Type B pancreatic cell (in vitro differentiated cells): ENCODE data around the gene PAK6. TPM values are rescaled to one million over a fixed set of nuclear protein-coding genes. Genes with fewer than 3 reads are reported as not detected.

Experiments used
- DNase-seq: peaks from one replicate; pipeline ENCODE4 v3.0.0; 2021; ENCODE audit warnings: mixed read lengths; ENCODE audit not compliant: unreplicated experiment; ENCODE audit errors: extremely low spot score
- H3K27ac Mint-ChIP-seq: 2 replicates; pipeline ENCODE4 v1.8.0; 2021; ENCODE audit warnings: mild to moderate bottlenecking, mixed read lengths
- H3K27me3 Mint-ChIP-seq: 2 replicates; pipeline ENCODE4 v1.8.0; 2021; ENCODE audit warnings: mixed read lengths
- H3K36me3 Mint-ChIP-seq: 2 replicates; pipeline ENCODE4 v1.8.0; 2021; ENCODE audit warnings: mixed read lengths
- H3K4me1 Mint-ChIP-seq: one replicate; pipeline ENCODE4 v1.8.0; 2021; ENCODE audit warnings: mixed read lengths; ENCODE audit not compliant: unreplicated experiment
- H3K4me3 Mint-ChIP-seq: 2 replicates; pipeline ENCODE4 v1.8.0; 2021; ENCODE audit warnings: mild to moderate bottlenecking, mixed read lengths
- H3K9me3 Mint-ChIP-seq: 2 replicates; pipeline ENCODE4 v1.8.0; 2021; ENCODE audit warnings: mixed read lengths
- total RNA-seq: library from RNA; stranded (reverse); gene quantifications from 2 replicates; pipeline ENCODE4 v1.2.1, GENCODE V29; 2021; ENCODE audit warnings: low replicate concordance
- TF ChIP-seq, protein P1 (sequence below): fragments of 200-600 bp; sonication (generic); conservative IDR thresholded peaks from 2 replicates; pipeline ENCODE4 v1.5.0; 2021; ENCODE audit warnings: antibody characterized with exemption, mild to moderate bottlenecking

Gene PAK6
- total RNA-seq, 1 donor from 2014 or later, result 7.8 TPM

DNA sequence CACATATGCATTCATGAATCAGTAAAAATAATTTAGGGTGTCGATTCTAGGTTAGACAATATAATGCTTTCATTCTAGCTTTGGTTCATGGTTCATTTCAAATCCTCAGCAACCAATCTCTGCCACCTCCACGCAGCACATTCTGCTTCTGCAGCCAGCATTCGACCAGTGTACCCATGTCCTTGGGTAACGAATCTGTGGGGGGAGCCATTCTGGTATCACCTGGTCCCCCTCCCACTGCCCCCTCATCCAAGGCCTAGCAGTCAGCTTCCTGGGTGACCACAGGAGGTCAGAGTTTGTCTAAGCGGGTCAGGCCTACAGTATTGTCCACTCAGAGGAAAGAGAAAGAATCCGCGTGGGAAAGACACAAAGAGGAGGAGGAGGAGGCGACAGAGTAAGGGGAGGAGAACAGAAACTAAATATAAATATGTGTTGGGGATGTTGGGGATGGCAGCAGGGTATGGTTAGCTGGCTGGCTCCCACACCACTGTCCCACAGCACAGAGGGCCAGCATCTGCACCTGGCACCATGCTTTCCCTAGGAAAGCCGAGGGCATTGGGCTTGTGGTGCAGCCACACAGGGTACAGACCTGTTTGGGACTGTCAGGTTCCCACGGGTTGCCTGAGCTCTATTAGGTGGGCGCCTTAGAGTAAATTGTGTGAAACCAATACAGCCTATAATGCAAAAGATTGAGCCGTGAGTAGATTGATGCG, 12.1 kb downstream of the PAK6 start:
- TF ChIP-seq, protein P1, sequence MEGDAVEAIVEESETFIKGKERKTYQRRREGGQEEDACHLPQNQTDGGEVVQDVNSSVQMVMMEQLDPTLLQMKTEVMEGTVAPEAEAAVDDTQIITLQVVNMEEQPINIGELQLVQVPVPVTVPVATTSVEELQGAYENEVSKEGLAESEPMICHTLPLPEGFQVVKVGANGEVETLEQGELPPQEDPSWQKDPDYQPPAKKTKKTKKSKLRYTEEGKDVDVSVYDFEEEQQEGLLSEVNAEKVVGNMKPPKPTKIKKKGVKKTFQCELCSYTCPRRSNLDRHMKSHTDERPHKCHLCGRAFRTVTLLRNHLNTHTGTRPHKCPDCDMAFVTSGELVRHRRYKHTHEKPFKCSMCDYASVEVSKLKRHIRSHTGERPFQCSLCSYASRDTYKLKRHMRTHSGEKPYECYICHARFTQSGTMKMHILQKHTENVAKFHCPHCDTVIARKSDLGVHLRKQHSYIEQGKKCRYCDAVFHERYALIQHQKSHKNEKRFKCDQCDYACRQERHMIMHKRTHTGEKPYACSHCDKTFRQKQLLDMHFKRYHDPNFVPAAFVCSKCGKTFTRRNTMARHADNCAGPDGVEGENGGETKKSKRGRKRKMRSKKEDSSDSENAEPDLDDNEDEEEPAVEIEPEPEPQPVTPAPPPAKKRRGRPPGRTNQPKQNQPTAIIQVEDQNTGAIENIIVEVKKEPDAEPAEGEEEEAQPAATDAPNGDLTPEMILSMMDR, result no peak
- peaks cover 48% of the 10 kb centered on the region for H3K27me3 Mint-ChIP-seq
- no peaks in the 10 kb centered on the region for H3K9me3 Mint-ChIP-seq
- peak overlapping the region; percentile 34 for H3K27ac Mint-ChIP-seq
- peak overlapping the region; percentile 77 for H3K4me3 Mint-ChIP-seq
- H3K36me3 Mint-ChIP-seq, result no peaks in the 10 kb centered on the region
- DNase-seq, result no peak
- peaks cover 9% of the 10 kb centered on the region for H3K4me1 Mint-ChIP-seq

DNA sequence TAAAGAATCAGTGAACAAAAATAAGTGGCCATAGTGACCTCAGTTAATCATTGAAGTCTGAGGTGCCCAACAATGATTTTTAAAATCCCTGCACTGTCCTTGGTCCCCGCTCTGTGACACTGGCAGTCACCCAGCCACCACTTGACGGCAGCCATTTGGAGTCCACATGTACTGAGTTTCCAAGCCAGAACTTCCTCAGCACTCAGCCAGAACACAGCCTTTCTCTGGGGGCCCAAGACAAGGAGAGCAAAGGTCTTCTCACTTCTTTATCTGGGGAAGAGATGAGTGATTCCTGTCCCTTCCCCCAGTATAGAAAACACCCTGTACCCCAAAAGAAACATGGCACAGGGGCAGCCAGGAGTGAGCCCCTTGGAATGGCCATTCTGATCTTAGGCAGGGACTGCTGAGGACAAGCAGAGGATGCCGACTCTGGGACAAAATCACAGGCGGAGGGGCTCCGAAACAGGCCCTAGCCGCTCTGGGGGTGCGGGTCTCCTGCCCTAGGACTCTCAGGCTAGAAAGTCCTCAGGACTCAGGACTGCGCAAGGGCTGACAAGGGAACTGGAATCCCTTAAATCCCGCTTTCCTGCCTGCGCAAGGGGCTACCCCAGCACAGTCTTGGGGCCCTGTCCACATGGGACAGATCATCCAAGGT, 12.8 kb downstream of the PAK6 start:
- Mint-ChIP-seq H3K9me3 (no peaks in the 10 kb centered on the region), H3K27me3 (peaks cover 48% of the 10 kb centered on the region), H3K4me1 (peaks cover 11% of the 10 kb centered on the region), H3K4me3 (peak overlapping the region; percentile 77), H3K36me3 (no peaks in the 10 kb centered on the region), H3K27ac (peak overlapping the region; percentile 34)
- TF ChIP-seq, protein P1, result no peak
- DNase-seq, result no peak

DNA sequence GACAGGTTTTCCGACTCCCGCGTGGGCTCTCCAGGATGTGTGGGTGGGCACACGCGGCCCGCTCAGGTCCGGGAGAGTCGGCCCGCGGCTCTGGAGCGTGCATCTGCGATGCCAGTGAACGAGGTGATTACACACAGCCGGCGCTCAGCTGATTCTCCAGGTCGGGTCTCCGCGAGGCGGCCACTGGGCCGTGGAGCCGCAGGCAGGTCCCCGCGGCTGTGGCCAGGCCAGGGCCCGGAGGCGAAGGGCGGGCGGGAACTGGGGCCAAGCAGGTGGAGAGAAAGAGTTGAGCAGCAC, 13.2 kb downstream of the PAK6 start:
- Mint-ChIP-seq H3K9me3 (no peaks in the 10 kb centered on the region), H3K4me1 (peaks cover 14% of the 10 kb centered on the region), H3K27me3 (peaks cover 48% of the 10 kb centered on the region), H3K4me3 (peak overlapping the region; percentile 44), H3K36me3 (no peaks in the 10 kb centered on the region), H3K27ac (no peak overlapping the region)
- TF ChIP-seq, protein P1, result no peak
- DNase-seq, result no peak

DNA sequence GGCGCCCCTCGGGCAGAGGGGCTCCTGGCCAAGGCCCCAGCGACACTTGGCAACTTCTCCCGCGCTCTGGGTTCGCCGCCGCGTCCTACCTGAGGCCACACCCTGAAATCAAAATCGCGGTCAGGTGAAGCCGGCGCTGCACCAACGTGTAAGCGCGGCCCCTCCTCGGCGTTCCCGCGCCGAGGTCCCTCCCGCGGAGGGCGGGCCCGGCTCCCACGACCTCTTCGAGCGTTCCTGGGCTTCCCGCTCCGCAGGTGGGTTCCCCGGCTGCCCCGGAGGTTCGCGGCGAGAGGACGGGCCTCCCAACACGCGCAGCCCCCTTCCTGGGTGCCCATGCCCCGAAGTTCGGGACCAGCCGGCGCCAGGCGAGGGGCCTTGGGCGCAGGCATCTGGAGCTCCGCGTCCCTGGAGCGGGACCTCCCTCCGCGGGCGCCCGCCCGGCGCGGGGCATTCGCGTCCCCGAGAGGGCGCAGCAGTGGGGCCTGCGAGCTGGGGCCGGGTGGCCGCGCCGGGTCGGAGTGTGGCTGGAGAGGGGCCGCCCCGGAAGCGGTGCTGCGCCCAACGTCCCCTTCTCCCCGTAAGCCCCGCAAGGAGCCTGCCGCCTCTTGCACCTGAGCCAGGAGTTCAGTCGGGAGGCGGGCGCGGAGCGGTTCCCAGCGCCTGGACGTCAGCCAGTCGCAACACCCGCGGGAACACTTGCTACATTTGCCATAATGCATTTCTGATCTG, 13.7 kb downstream of the PAK6 start:
- TF ChIP-seq, protein P1, result no peak
- DNase-seq, result no peak
- Mint-ChIP-seq H3K4me3 (peak overlapping the region; percentile 92), H3K36me3 (no peaks in the 10 kb centered on the region), H3K9me3 (no peaks in the 10 kb centered on the region), H3K4me1 (peaks cover 14% of the 10 kb centered on the region), H3K27me3 (peaks cover 48% of the 10 kb centered on the region), H3K27ac (peak overlapping the region; percentile 82)

DNA sequence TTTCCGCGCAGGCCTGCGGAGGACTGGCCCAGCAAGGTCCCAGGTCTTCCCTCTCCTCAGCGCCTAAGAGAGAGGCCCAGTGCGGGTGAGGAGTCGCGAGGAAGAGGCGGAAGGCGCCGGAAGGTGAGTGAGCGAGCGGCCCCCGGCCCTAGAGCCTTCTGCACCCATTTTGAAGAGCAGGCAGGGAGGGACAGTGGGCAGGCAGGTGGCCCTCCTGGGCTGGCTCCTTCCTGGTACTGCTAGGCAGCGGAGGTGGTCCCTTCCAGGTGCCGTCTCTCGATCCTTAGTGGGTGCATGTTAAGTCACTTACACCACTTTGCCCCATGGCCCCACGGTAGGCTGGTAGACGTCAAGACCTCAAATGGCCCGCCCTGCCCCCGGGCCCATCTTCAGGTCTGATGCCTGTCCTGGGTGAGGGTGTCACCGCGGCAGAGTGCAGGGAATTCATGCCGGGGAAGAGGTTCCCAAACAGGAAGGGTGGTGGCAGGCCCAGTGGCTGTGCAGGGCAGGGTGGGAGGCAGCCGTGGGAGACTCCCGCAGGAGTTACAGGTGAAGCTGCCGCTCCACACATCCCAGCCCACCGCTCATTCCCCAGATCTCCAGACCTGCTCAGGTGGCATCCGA, 14.4 kb downstream of the PAK6 start:
- Mint-ChIP-seq H3K36me3 (no peaks in the 10 kb centered on the region), H3K27ac (peak overlapping the region; percentile 82), H3K9me3 (no peaks in the 10 kb centered on the region)

More for the DNA sequence above, 14.4 kb downstream of the PAK6 start:
- TF ChIP-seq, protein P1, result no peak
- Mint-ChIP-seq H3K4me3 (peak overlapping the region; percentile 92), H3K4me1 (peaks cover 14% of the 10 kb centered on the region), H3K27me3 (peaks cover 48% of the 10 kb centered on the region)
- DNase-seq, result no peak
